ENCODE results near the gene PDLIM3. TPM values are rescaled to one million over a fixed set of nuclear protein-coding genes. Genes with fewer than 3 reads are reported as not detected.

Gene PDLIM3
- total RNA-seq, 1 experiment from 2014 or later, result 0.47 TPM

DNA sequence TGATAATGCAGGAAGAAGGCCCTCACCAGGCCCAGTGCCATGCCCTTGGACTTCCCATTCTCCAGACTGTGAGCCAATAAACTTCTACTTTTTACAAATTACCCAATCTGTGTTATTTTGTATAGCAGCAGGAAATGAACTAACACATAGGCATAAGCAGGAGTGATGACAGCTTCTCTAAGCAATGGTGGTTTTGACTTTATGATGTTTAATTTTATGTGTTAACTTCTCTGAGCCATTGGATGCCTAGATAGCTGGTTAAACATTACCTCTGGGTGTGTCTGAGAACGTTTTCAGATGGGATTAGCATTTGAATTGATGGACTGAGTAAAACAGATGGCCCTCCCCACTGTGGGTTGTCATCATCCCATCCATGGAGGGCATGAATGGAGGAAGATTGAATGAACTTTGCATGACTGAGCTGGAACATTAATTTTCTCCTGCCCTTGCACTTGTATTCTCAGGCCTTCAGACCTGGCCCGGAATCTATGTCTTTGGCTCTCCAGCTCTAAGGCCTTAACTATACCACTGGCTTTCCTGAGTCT is 13.9 kb upstream of the PDLIM3 start:
- Histone ChIP-seq H3K36me3 (ENCODE audit: low read depth, low read length) (no peaks in the 10 kb centered on the region), H2AFZ (ENCODE audit: low read length) (no peak overlapping the region), H4K20me1 (ENCODE audit: low read length) (no peaks in the 10 kb centered on the region), H3K79me2 (ENCODE audit: low read length) (no peaks in the 10 kb centered on the region), H3K4me2 (ENCODE audit: low read length) (no peak overlapping the region), H3K27ac (ENCODE audit: low read length) (no peak overlapping the region), H3K4me3 (ENCODE audit: low read length) (no peak overlapping the region), H3K9ac (ENCODE audit: low read length) (no peak overlapping the region), H3K9me3 (ENCODE audit: low read length) (no peaks in the 10 kb centered on the region), H3K9me2 (replicated peaks; ENCODE audit: low read length) (no peaks in the 10 kb centered on the region), H3K27me3 (ENCODE audit: low read length) (no peaks in the 10 kb centered on the region), H3F3A (ENCODE audit: low read length, unreplicated experiment) (no peaks in the 10 kb centered on the region), H3K4me1 (ENCODE audit: insufficient read depth, low read length) (no peaks in the 10 kb centered on the region)
- TF ChIP-seq EZH2 (IDR thresholded peaks at IDR 0.05; ENCODE audit: low read length, unreplicated experiment) (no peak), EZH2phosphoT487 (IDR thresholded peaks at IDR 0.05; ENCODE audit: borderline replicate concordance, low read length) (no peak)
- ATAC-seq, result no peak
- DNase-seq, result no peak
- intact Hi-C loops (cut with micrococcal nuclease), result no loop called here
- ChIA-PET POLR2A (ENCODE audit: unreplicated experiment) (no interaction called here), CTCF (no interaction called here)
- no TSS peak for BruUV-seq (replicated peaks)

- H2AFZ ChIP-seq (ENCODE audit: low read length), result no peak overlapping the region
- ChIA-PET CTCF (no interaction called here), POLR2A (ENCODE audit: unreplicated experiment) (no interaction called here)
- no peaks in the 10 kb centered on the region for H4K20me1 ChIP-seq (ENCODE audit: low read length)
- intact Hi-C loops (cut with micrococcal nuclease), result no loop called here
- ATAC-seq (no peak), DNase-seq (no peak)
- BruUV-seq (replicated peaks), result no TSS peak
- no peaks in the 10 kb centered on the region for H3F3A ChIP-seq (ENCODE audit: low read length, unreplicated experiment)
- H3K4me2 ChIP-seq (ENCODE audit: low read length), result no peak overlapping the region
- no peak overlapping the region for H3K27ac ChIP-seq (ENCODE audit: low read length)
- H3K36me3 ChIP-seq (ENCODE audit: low read depth, low read length), result no peaks in the 10 kb centered on the region
- H3K79me2 ChIP-seq (ENCODE audit: low read length), result no peaks in the 10 kb centered on the region
- no peaks in the 10 kb centered on the region for H3K4me1 ChIP-seq (ENCODE audit: insufficient read depth, low read length)
- no peaks in the 10 kb centered on the region for H3K9me2 ChIP-seq (replicated peaks; ENCODE audit: low read length)
- H3K27me3 ChIP-seq (ENCODE audit: low read length), result no peaks in the 10 kb centered on the region
- TF ChIP-seq EZH2phosphoT487 (IDR thresholded peaks at IDR 0.05; ENCODE audit: borderline replicate concordance, low read length) (no peak), CTCF (conservative IDR thresholded peaks at IDR 0.05; ENCODE audit: low read depth, low read length) (no peak), EZH2 (IDR thresholded peaks at IDR 0.05; ENCODE audit: low read length, unreplicated experiment) (no peak)
- H3K4me3 ChIP-seq (ENCODE audit: low read length), result no peak overlapping the region
- H3K9me3 ChIP-seq (ENCODE audit: low read length), result no peaks in the 10 kb centered on the region
- H3K9ac ChIP-seq (ENCODE audit: low read length), result no peak overlapping the region
Observed at GRCh38 chr4:185548587-185548986, 13.3 kb upstream of the PDLIM3 start.

DNA sequence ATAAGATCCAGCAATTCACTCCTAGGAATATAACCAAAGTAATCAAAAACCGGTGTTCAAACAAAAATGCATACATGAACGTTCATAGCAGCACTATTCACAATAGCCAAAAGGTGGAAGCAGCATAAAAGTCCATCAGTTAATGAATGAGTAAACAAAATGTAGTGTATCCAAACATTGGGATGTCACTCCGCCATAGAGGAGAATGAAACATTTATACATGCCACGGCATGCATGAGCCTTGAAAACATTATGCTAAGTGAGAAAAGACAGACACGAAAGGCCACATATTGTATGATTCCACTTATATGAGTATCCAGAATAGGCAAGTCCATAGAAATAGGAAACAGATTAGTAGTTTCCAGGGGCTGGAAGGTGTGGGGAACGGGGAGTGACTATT is 11.0 kb upstream of the PDLIM3 start:
- Histone ChIP-seq H3K4me2 (ENCODE audit: low read length) (no peak overlapping the region), H3K36me3 (ENCODE audit: low read depth, low read length) (no peaks in the 10 kb centered on the region), H3K9ac (ENCODE audit: low read length) (no peak overlapping the region), H3K9me3 (ENCODE audit: low read length) (no peaks in the 10 kb centered on the region), H3F3A (ENCODE audit: low read length, unreplicated experiment) (no peaks in the 10 kb centered on the region), H3K4me1 (ENCODE audit: insufficient read depth, low read length) (no peaks in the 10 kb centered on the region), H3K9me2 (replicated peaks; ENCODE audit: low read length) (no peaks in the 10 kb centered on the region), H4K20me1 (ENCODE audit: low read length) (no peaks in the 10 kb centered on the region), H3K27me3 (ENCODE audit: low read length) (0 out of 2 replicates have a peak, but pooled peaks cover under 1% of the 10 kb centered on the region), H3K79me2 (ENCODE audit: low read length) (no peaks in the 10 kb centered on the region), H2AFZ (ENCODE audit: low read length) (no peak overlapping the region), H3K4me3 (ENCODE audit: low read length) (no peak overlapping the region), H3K27ac (ENCODE audit: low read length) (no peak overlapping the region)
- ATAC-seq, result no peak
- TF ChIP-seq EZH2phosphoT487 (IDR thresholded peaks at IDR 0.05; ENCODE audit: borderline replicate concordance, low read length), result no peak
- TF ChIP-seq CTCF (conservative IDR thresholded peaks at IDR 0.05; ENCODE audit: low read depth, low read length), result no peak
- no peak for TF ChIP-seq EZH2 (IDR thresholded peaks at IDR 0.05; ENCODE audit: low read length, unreplicated experiment)
- intact Hi-C loops (cut with micrococcal nuclease), result no loop called here
- POLR2A ChIA-PET (ENCODE audit: unreplicated experiment), result no interaction called here
- no TSS peak for BruUV-seq (replicated peaks)
- CTCF ChIA-PET, result no interaction called here
- no peak for DNase-seq

Measured in PC-3 (cell line).